Measurements from ENCODE around the gene TRAF2.

Gene TRAF2

GRCh38 chr9:136949239-136949816 lies 63.0 kb downstream of the TRAF2 start:
- no peak for TF ChIP-seq RAD21 (IDR thresholded peaks at IDR 0.05; ENCODE audit: low read depth)
- TF ChIP-seq YY1 (IDR thresholded peaks at IDR 0.05; ENCODE audit: low read depth) = no peak
- TF ChIP-seq EP300 (IDR thresholded peaks at IDR 0.05; ENCODE audit: borderline replicate concordance) = no peak
- no peak for TF ChIP-seq MAX (IDR thresholded peaks at IDR 0.05)
- no peak; the same call in 1 of the 2 replicates for TF ChIP-seq ZBTB7A (IDR thresholded peaks at IDR 0.05; ENCODE audit: low read depth)
- no peak for TF ChIP-seq FOXM1 (IDR thresholded peaks at IDR 0.05; ENCODE audit: borderline replicate concordance, low read depth)

GRCh38 chr9:136949817-136950655 lies 63.7 kb downstream of the TRAF2 start:
- TF ChIP-seq, protein P1, sequence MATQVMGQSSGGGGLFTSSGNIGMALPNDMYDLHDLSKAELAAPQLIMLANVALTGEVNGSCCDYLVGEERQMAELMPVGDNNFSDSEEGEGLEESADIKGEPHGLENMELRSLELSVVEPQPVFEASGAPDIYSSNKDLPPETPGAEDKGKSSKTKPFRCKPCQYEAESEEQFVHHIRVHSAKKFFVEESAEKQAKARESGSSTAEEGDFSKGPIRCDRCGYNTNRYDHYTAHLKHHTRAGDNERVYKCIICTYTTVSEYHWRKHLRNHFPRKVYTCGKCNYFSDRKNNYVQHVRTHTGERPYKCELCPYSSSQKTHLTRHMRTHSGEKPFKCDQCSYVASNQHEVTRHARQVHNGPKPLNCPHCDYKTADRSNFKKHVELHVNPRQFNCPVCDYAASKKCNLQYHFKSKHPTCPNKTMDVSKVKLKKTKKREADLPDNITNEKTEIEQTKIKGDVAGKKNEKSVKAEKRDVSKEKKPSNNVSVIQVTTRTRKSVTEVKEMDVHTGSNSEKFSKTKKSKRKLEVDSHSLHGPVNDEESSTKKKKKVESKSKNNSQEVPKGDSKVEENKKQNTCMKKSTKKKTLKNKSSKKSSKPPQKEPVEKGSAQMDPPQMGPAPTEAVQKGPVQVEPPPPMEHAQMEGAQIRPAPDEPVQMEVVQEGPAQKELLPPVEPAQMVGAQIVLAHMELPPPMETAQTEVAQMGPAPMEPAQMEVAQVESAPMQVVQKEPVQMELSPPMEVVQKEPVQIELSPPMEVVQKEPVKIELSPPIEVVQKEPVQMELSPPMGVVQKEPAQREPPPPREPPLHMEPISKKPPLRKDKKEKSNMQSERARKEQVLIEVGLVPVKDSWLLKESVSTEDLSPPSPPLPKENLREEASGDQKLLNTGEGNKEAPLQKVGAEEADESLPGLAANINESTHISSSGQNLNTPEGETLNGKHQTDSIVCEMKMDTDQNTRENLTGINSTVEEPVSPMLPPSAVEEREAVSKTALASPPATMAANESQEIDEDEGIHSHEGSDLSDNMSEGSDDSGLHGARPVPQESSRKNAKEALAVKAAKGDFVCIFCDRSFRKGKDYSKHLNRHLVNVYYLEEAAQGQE (IDR thresholded peaks at IDR 0.05; ENCODE audit: low read depth) = no peak
- TF ChIP-seq CEBPB (IDR thresholded peaks at IDR 0.05) (no peak), RAD21 (IDR thresholded peaks at IDR 0.05; ENCODE audit: low read depth) (no peak), YY1 (IDR thresholded peaks at IDR 0.05; ENCODE audit: low read depth) (no peak), FOXM1 (IDR thresholded peaks at IDR 0.05; ENCODE audit: borderline replicate concordance, low read depth) (no peak), EGR1 (IDR thresholded peaks at IDR 0.05) (no peak), TCF12 (IDR thresholded peaks at IDR 0.05; ENCODE audit: low read depth) (peak; percentile 87), TEAD4 (IDR thresholded peaks at IDR 0.05) (peak; percentile 32), EP300 (IDR thresholded peaks at IDR 0.05; ENCODE audit: borderline replicate concordance) (peak; percentile 52; the same call in 1 of the 2 replicates), NFIC (IDR thresholded peaks at IDR 0.05) (peak; percentile 64), CREB1 (IDR thresholded peaks at IDR 0.05; ENCODE audit: low read depth) (no peak), TAF1 (IDR thresholded peaks at IDR 0.05; ENCODE audit: low read depth) (peak; percentile 76), ZBTB7A (IDR thresholded peaks at IDR 0.05; ENCODE audit: low read depth) (peak; percentile 77; the same call in 1 of the 2 replicates), MAX (IDR thresholded peaks at IDR 0.05) (peak; percentile 61)
- TF ChIP-seq, protein P2, sequence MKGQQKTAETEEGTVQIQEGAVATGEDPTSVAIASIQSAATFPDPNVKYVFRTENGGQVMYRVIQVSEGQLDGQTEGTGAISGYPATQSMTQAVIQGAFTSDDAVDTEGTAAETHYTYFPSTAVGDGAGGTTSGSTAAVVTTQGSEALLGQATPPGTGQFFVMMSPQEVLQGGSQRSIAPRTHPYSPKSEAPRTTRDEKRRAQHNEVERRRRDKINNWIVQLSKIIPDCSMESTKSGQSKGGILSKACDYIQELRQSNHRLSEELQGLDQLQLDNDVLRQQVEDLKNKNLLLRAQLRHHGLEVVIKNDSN (IDR thresholded peaks at IDR 0.05) = peak; percentile 100

- TF ChIP-seq EP300 (IDR thresholded peaks at IDR 0.05; ENCODE audit: borderline replicate concordance) (no peak), EGR1 (IDR thresholded peaks at IDR 0.05) (peak; percentile 17; the same call in 1 of the 2 replicates), TCF12 (IDR thresholded peaks at IDR 0.05; ENCODE audit: low read depth) (no peak), YY1 (IDR thresholded peaks at IDR 0.05; ENCODE audit: low read depth) (no peak)
These were observed 64.5 kb downstream of the TRAF2 start for GRCh38 chr9:136950656-136951276.

- TF ChIP-seq FOXM1 (IDR thresholded peaks at IDR 0.05; ENCODE audit: borderline replicate concordance, low read depth) (no peak), TCF12 (IDR thresholded peaks at IDR 0.05; ENCODE audit: low read depth) (peak; percentile 36; the same call in 1 of the 2 replicates), ZBTB7A (IDR thresholded peaks at IDR 0.05; ENCODE audit: low read depth) (peak; percentile 23; the same call in 1 of the 2 replicates), NFIC (IDR thresholded peaks at IDR 0.05) (0 out of 2 replicates have a peak, but pooled peaks have one; percentile 24), EGR1 (IDR thresholded peaks at IDR 0.05) (no peak), CREB1 (IDR thresholded peaks at IDR 0.05; ENCODE audit: low read depth) (no peak)
- TF ChIP-seq, protein P1 (IDR thresholded peaks at IDR 0.05; ENCODE audit: low read depth) = no peak
- TF ChIP-seq, protein P2 (IDR thresholded peaks at IDR 0.05) = peak; percentile 62; the same call in 1 of the 2 replicates
These were observed 65.4 kb downstream of the TRAF2 start, which contains the start of gene LCN12 for GRCh38 chr9:136951541-136952320. Gene LCN12, plus strand, starts transcription at chr9:136952273. Its CDS starts 55 bp downstream, at chr9:136952328.

All from Ishikawa (cell line).